Measurements from ENCODE around the gene ELMO3.

ELMO3 gene

GRCh38 chr16:67158637-67159600 lies 40.0 kb upstream of the ELMO3 start:
- Histone ChIP-seq H3K4me1 (ENCODE audit: insufficient read depth, low read length) (no peaks in the 10 kb centered on the region; the same call in 1 of the 2 replicates), H3K9me3 (ENCODE audit: control insufficient read depth, insufficient read depth, low read length) (no peaks in the 10 kb centered on the region; the same call in 1 of the 2 replicates), H3K9ac (ENCODE audit: low read depth, low read length) (peak overlapping the region; percentile 90; the same call in 1 of the 2 replicates), H3K36me3 (ENCODE audit: insufficient read depth, low read length) (no peaks in the 10 kb centered on the region)

- H3K9ac ChIP-seq (ENCODE audit: low read depth, low read length) = peak overlapping the region; percentile 47; the same call in 1 of the 2 replicates
Measured at GRCh38 chr16:67161595-67162058, 37.3 kb upstream of the ELMO3 start.

GRCh38 chr16:67162506-67163163 lies 36.3 kb upstream of the ELMO3 start:
- Histone ChIP-seq H3K9me3 (ENCODE audit: control insufficient read depth, insufficient read depth, low read length) (no peaks in the 10 kb centered on the region; the same call in 1 of the 2 replicates), H3K9ac (ENCODE audit: low read depth, low read length) (peak overlapping the region; percentile 46; the same call in 1 of the 2 replicates), H3K36me3 (ENCODE audit: insufficient read depth, low read length) (no peaks in the 10 kb centered on the region), H3K4me1 (ENCODE audit: insufficient read depth, low read length) (no peaks in the 10 kb centered on the region; the same call in 1 of the 2 replicates)

More at GRCh38 chr16:67161595-67162058, 37.3 kb upstream of the ELMO3 start:
- Histone ChIP-seq H3K4me1 (ENCODE audit: insufficient read depth, low read length) (no peaks in the 10 kb centered on the region; the same call in 1 of the 2 replicates), H3K9me3 (ENCODE audit: control insufficient read depth, insufficient read depth, low read length) (no peaks in the 10 kb centered on the region; the same call in 1 of the 2 replicates), H3K36me3 (ENCODE audit: insufficient read depth, low read length) (no peaks in the 10 kb centered on the region)

- Histone ChIP-seq H3K9me3 (ENCODE audit: control insufficient read depth, insufficient read depth, low read length) (no peaks in the 10 kb centered on the region; the same call in 1 of the 2 replicates), H3K36me3 (ENCODE audit: insufficient read depth, low read length) (no peaks in the 10 kb centered on the region), H3K4me1 (ENCODE audit: insufficient read depth, low read length) (no peaks in the 10 kb centered on the region; the same call in 1 of the 2 replicates), H3K9ac (ENCODE audit: low read depth, low read length) (peak overlapping the region; percentile 46)
Measured at GRCh38 chr16:67163164-67163998, 35.5 kb upstream of the ELMO3 start.

GRCh38 chr16:67163999-67164558 lies 34.9 kb upstream of the ELMO3 start:
- Histone ChIP-seq H3K4me1 (ENCODE audit: insufficient read depth, low read length) (no peaks in the 10 kb centered on the region; the same call in 1 of the 2 replicates), H3K9ac (ENCODE audit: low read depth, low read length) (peak overlapping the region; percentile 46; the same call in 1 of the 2 replicates), H3K9me3 (ENCODE audit: control insufficient read depth, insufficient read depth, low read length) (no peaks in the 10 kb centered on the region; the same call in 1 of the 2 replicates), H3K36me3 (ENCODE audit: insufficient read depth, low read length) (no peaks in the 10 kb centered on the region)

- H3K9ac ChIP-seq (ENCODE audit: low read depth, low read length) = peak within 1 kb of the TSS; percentile 46
- no peaks in the 10 kb centered on the region; the same call in 1 of the 2 replicates for H3K4me1 ChIP-seq (ENCODE audit: insufficient read depth, low read length)
- no peaks in the 10 kb centered on the region; the same call in 1 of the 2 replicates for H3K9me3 ChIP-seq (ENCODE audit: control insufficient read depth, insufficient read depth, low read length)
Measured at GRCh38 chr16:67164599-67165061, 34.3 kb upstream of the ELMO3 start, which contains the start of gene HSF4. Gene HSF4 (plus strand): TSS chr16:67164745. CDS start chr16:67164812, 67 bp downstream.

GRCh38 chr16:67165121-67166078 lies 33.5 kb upstream of the ELMO3 start:
- no peaks in the 10 kb centered on the region; the same call in 1 of the 2 replicates for H3K4me1 ChIP-seq (ENCODE audit: insufficient read depth, low read length)
- H3K9ac ChIP-seq (ENCODE audit: low read depth, low read length) = peak overlapping the region; percentile 36; the same call in 1 of the 2 replicates
- H3K36me3 ChIP-seq (ENCODE audit: insufficient read depth, low read length) = no peaks in the 10 kb centered on the region
- H3K9me3 ChIP-seq (ENCODE audit: control insufficient read depth, insufficient read depth, low read length) = no peaks in the 10 kb centered on the region; the same call in 1 of the 2 replicates

More at GRCh38 chr16:67164599-67165061, 34.3 kb upstream of the ELMO3 start, which contains the start of gene HSF4:
- H3K36me3 ChIP-seq (ENCODE audit: insufficient read depth, low read length) = no peaks in the 10 kb centered on the region

- no peaks in the 10 kb centered on the region; the same call in 1 of the 2 replicates for H3K9me3 ChIP-seq (ENCODE audit: control insufficient read depth, insufficient read depth, low read length)
- no peaks in the 10 kb centered on the region; the same call in 1 of the 2 replicates for H3K4me1 ChIP-seq (ENCODE audit: insufficient read depth, low read length)
- no peak overlapping the region for H3K9ac ChIP-seq (ENCODE audit: low read depth, low read length)
- H3K36me3 ChIP-seq (ENCODE audit: insufficient read depth, low read length) = no peaks in the 10 kb centered on the region
Measured at GRCh38 chr16:67166110-67166547, 32.8 kb upstream of the ELMO3 start.

- H3K9me3 ChIP-seq (ENCODE audit: control insufficient read depth, insufficient read depth, low read length) = no peaks in the 10 kb centered on the region; the same call in 1 of the 2 replicates
Measured at GRCh38 chr16:67166598-67167168, 32.2 kb upstream of the ELMO3 start.

GRCh38 chr16:67167588-67167987 lies 31.3 kb upstream of the ELMO3 start:
- Histone ChIP-seq H3K4me1 (ENCODE audit: insufficient read depth, low read length) (no peaks in the 10 kb centered on the region; the same call in 1 of the 2 replicates), H3K9me3 (ENCODE audit: control insufficient read depth, insufficient read depth, low read length) (no peaks in the 10 kb centered on the region; the same call in 1 of the 2 replicates), H3K36me3 (ENCODE audit: insufficient read depth, low read length) (no peaks in the 10 kb centered on the region), H3K9ac (ENCODE audit: low read depth, low read length) (no peak overlapping the region)

More at GRCh38 chr16:67166598-67167168, 32.2 kb upstream of the ELMO3 start:
- no peaks in the 10 kb centered on the region for H3K36me3 ChIP-seq (ENCODE audit: insufficient read depth, low read length)
- H3K9ac ChIP-seq (ENCODE audit: low read depth, low read length) = no peak overlapping the region
- H3K4me1 ChIP-seq (ENCODE audit: insufficient read depth, low read length) = no peaks in the 10 kb centered on the region; the same call in 1 of the 2 replicates

- peak overlapping the region; percentile 61; the same call in 1 of the 2 replicates for H3K9ac ChIP-seq (ENCODE audit: low read depth, low read length)
- H3K4me1 ChIP-seq (ENCODE audit: insufficient read depth, low read length) = peaks cover 3% of the 10 kb centered on the region; the same call in 1 of the 2 replicates
- no peaks in the 10 kb centered on the region; the same call in 1 of the 2 replicates for H3K9me3 ChIP-seq (ENCODE audit: control insufficient read depth, insufficient read depth, low read length)
Measured at GRCh38 chr16:67169011-67169451, 29.9 kb upstream of the ELMO3 start.

More at GRCh38 chr16:67169011-67169451, 29.9 kb upstream of the ELMO3 start:
- H3K36me3 ChIP-seq (ENCODE audit: insufficient read depth, low read length) = no peaks in the 10 kb centered on the region
